Dendritic cell treated with granulocyte-macrophage colony-stimulating factor and Interleukin-4, amounts not matched to agents 40 ng/mL and 50 ng/mL, for 4 days (primary cell): ENCODE results near the gene SLC25A27.

ENCODE experiments used
- H3K27ac Mint-ChIP-seq: one replicate; pipeline ENCODE4 v1.8.0; 2022; ENCODE audit warnings: mild to moderate bottlenecking, mixed read lengths
- H3K27me3 Mint-ChIP-seq: one replicate; pipeline ENCODE4 v1.8.0; 2022; ENCODE audit warnings: mild to moderate bottlenecking, mixed read lengths
- H3K36me3 Mint-ChIP-seq: one replicate; pipeline ENCODE4 v1.8.0; 2022; ENCODE audit warnings: low read depth, mixed read lengths
- H3K4me1 Mint-ChIP-seq: one replicate; pipeline ENCODE4 v1.8.0; 2022; ENCODE audit warnings: low read depth, mixed read lengths
- H3K4me3 Mint-ChIP-seq: one replicate; pipeline ENCODE4 v1.8.0; 2022; ENCODE audit warnings: mild to moderate bottlenecking, moderate library complexity, mixed read lengths
- H3K9me3 Mint-ChIP-seq: one replicate; pipeline ENCODE4 v1.8.0; 2022; ENCODE audit warnings: mixed read lengths
- intact Hi-C: fragments of 100-400 bp; cut with micrococcal nuclease; formaldehyde crosslinking; loops from one replicate; pipeline ENCODE4 v1.15.0; 2022

Gene SLC25A27

DNA sequence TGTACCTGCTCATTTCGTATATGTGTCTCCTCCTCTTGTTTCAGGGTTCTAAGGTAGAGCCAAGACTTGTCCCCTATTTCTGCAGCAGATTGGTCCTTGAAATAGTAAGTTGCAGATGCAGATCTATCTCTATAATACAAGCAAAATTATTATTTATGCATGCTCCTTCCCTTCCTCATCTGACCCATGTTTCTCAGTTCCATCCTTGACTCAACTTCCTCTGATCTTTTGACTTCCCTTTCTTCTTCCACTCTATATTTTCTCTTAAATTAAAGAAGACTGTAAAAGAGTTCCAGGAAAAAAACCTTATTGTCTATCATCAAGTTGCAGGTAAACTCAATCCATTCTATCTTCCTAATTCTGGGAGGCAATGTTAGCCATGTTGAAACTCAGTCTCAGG lies 58.7 kb downstream of the SLC25A27 start:
- H3K36me3 Mint-ChIP-seq: peaks cover 54% of the 10 kb centered on the region
- intact Hi-C loops: no loop called here
- H3K4me1 Mint-ChIP-seq: peaks cover 52% of the 10 kb centered on the region
- H3K27ac Mint-ChIP-seq: no peak overlapping the region
- no peak overlapping the region for H3K4me3 Mint-ChIP-seq
- no peaks in the 10 kb centered on the region for H3K27me3 Mint-ChIP-seq
- H3K9me3 Mint-ChIP-seq: no peaks in the 10 kb centered on the region

DNA sequence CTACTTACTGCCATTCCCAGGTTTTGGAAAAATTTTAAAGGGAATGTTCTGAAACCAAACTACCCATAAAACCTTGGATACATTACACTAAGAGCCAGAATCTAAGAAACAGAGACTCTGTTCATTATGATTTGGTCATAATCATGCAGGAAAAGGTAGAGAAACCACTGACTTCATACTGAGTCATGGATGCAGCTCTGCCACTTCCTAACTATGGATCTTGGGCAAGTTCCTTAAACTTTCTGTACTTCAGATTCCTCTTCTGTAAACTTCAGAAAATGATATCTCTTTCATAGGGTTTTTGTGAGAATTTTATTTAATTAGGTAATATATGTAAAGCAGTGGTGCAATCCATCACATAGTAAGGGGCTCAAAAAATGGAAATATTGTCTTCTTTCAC lies 62.4 kb downstream of the SLC25A27 start:
- Mint-ChIP-seq H3K36me3 (peaks cover 44% of the 10 kb centered on the region), H3K27ac (no peak overlapping the region), H3K27me3 (no peaks in the 10 kb centered on the region), H3K4me1 (peaks cover 66% of the 10 kb centered on the region), H3K4me3 (no peak overlapping the region), H3K9me3 (no peaks in the 10 kb centered on the region)
- intact Hi-C loops: no loop called here

DNA sequence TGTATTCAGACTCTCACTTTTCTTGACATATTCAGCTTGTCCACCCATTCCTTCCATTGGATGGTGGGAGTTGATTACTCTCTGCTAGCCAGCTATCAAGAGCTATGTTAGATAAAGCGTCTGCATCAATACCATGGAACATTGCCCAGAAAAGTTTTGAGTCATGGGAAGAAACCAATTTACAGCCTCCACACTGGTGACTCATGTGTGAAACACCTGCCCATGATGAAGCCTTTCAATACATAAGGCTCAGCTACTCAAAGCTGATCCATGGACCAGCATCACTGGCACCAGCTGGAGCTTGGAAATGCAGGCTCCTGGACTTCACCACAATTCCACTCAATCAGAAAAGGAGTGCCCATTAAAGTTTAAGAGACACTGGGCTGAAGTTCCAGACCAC lies 66.3 kb downstream of the SLC25A27 start:
- no peak overlapping the region for H3K4me3 Mint-ChIP-seq
- H3K27ac Mint-ChIP-seq: no peak overlapping the region
- no peaks in the 10 kb centered on the region for H3K27me3 Mint-ChIP-seq
- H3K4me1 Mint-ChIP-seq: peaks cover 55% of the 10 kb centered on the region
- peaks cover 47% of the 10 kb centered on the region for H3K36me3 Mint-ChIP-seq
- intact Hi-C loops: no loop called here
- H3K9me3 Mint-ChIP-seq: no peaks in the 10 kb centered on the region

DNA sequence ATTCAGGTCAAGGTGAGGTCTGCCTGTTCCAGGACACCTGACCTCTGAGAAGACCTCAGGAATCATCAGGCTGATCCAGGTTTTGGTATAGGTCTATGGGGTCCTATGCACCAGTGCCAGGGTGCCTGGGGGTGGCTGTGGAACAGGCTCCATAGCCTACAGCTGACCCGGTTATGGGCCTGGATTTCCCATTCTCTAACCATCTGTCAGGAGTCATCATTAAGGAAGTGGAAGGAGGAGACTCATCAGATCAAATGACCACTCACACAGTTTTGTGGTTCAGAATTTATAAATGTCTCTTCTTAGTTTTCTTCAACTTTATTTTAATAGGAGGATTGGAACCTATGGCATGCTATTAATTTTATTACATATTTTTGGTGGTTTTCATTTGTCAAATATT lies 67.6 kb downstream of the SLC25A27 start:
- peaks cover 44% of the 10 kb centered on the region for H3K36me3 Mint-ChIP-seq
- no peaks in the 10 kb centered on the region for H3K9me3 Mint-ChIP-seq
- H3K27me3 Mint-ChIP-seq: no peaks in the 10 kb centered on the region
- H3K27ac Mint-ChIP-seq: no peak overlapping the region
- H3K4me3 Mint-ChIP-seq: no peak overlapping the region
- peaks cover 63% of the 10 kb centered on the region for H3K4me1 Mint-ChIP-seq
- intact Hi-C loops: no loop called here
